Right lobe of liver (tissue), 6 donors: ENCODE measurements around the gene RASAL2. TPM values are rescaled to one million over a fixed set of nuclear protein-coding genes. Genes with fewer than 3 reads are reported as not detected.
A peak's percentile ranks its signal among the peaks of the same experiment; 100 is the strongest.

Experiments used
- ATAC-seq, 4 donors: fragments of 200-7000 bp; cut with Tn5 transposase; one replicate each; pipeline ENCODE4 v1.9.1; 2020; ENCODE audit warnings: mild to moderate bottlenecking in 4 of 4, moderate library complexity in 4 of 4
- DNase-seq, 3 donors: peaks; one replicate each; pipeline ENCODE4 v3.0.0-alpha.2; 2020
- H3K27ac ChIP-seq, 3 donors: fragments of 200-600 bp; one replicate each; pipeline ENCODE4 v1.8.0; 2022
- H3K27me3 ChIP-seq, 2 donors: fragments of 200-600 bp; one replicate each; pipeline ENCODE4 v1.8.0; 2022
- H3K36me3 ChIP-seq, 4 donors: fragments of 200-600 bp; sonication (generic) in 1 of 4; one replicate each; pipeline versions ENCODE4 v1.5.1 to v1.8.0; 2017 to 2022; ENCODE audit warnings: control low read depth in 1 of 4
- H3K4me1 ChIP-seq, 4 donors: fragments of 200-600 bp; sonication (generic) in 1 of 4; one replicate each; pipeline versions ENCODE4 v1.5.1 to v1.8.0; 2017 to 2022; ENCODE audit warnings: control low read depth in 1 of 4
- H3K4me3 ChIP-seq, 3 donors: fragments of 200-600 bp; one replicate each; pipeline ENCODE4 v1.8.0; 2022
- H3K9me3 ChIP-seq, 4 donors: fragments of 200-600 bp; sonication (generic) in 1 of 4; one replicate each; pipeline versions ENCODE4 v1.5.1 to v1.8.0; 2017 to 2022; ENCODE audit warnings: control low read depth in 1 of 4
- POLR2A ChIP-seq: fragments of 450-650 bp; IDR thresholded peaks from one replicate; pipeline ENCODE4 v1.6.1; 2017; ENCODE audit warnings: antibody characterized with exemption, mild to moderate bottlenecking
- WGBS: methylation state at CpG from one replicate; pipeline ENCODE4 v1.1.6; 2018; ENCODE audit warnings: low coverage, low lambda C conversion rate; ENCODE audit not compliant: insufficient coverage; ENCODE audit errors: missing lambda C conversion rate; 5-methylcytosine and 5-hydroxymethylcytosine counted together
- intact Hi-C, 2 donors: fragments of 100-400 bp; cut with DNase I; formaldehyde crosslinking; loops; one replicate each; pipeline versions ENCODE4 v1.11.2 to v1.14.1; 2022
- total RNA-seq, 6 experiments: library from RNA; depleted of rRNA in 2 of 6; stranded (reverse); fragments of >200 nt in 2 of 6; fragmentation: NEBNext Ultra II Directional in 3 of 6; extraction: Animal tissue kit (Norgen Biotek cat#: 25700) in 3 of 6; gene quantifications; one replicate each; pipeline versions ENCODE4 v1.1.0 to v1.2.4, GENCODE V29; 2016 to 2023
- TF ChIP-seq, protein P1 (sequence below), 4 donors: fragments of 200-600 bp in 3 of 4; fragments of 450-650 bp in 1 of 4; IDR thresholded peaks; one replicate each; pipeline versions ENCODE4 v1.5.1 to v1.8.0; 2016 to 2022; ENCODE audit warnings: antibody characterized with exemption in 4 of 4, mild to moderate bottlenecking in 2 of 4
- donor health status: DM: no; HTN: yes; CAD: no.
- donor health status: DM: no; HTN: no; CAD: no.
- donor health status: DM: no; HTN: no; CAD: no.
- donor health status: DM: no; HTN: yes; CAD: no.
- donor health status: DM: no; HTN: yes; CAD: no.

RASAL2 gene
- total RNA-seq, 6 experiments from 2014 or later: 3.6 to 6.0 (median 5.2) TPM

DNA sequence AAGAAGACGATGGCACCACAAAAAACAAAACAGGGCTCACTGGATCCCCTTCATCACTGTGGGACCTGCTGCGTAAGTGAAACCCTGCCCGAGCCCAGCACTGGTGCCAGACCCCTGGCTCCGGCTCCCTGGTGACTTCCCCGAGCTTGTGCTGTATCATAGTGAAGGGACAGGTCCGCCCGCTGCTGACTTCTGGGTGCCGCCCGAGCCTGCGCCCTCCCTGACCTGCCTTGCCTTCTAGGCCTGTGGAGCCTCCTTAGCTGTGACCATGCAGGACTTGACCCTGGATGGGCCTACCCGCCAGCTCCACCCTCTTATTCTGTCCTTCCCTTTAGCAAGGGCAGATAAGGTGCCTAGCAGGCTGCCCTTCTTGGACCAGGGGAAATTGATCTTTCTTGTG lies 426.9 kb downstream of the RASAL2 start:
- Histone ChIP-seq H3K9me3 (no peaks in the 10 kb centered on the region), H3K4me1 (no peaks in the 10 kb centered on the region), H3K27me3 (no peaks in the 10 kb centered on the region), H3K36me3 (no peaks in the 10 kb centered on the region), H3K27ac (no peak overlapping the region), H3K4me3 (no peak overlapping the region)
- WGBS: 80% methylated on average over 1 of the region's 11 CpGs
- TF ChIP-seq POLR2A: no peak
- TF ChIP-seq, protein P1, sequence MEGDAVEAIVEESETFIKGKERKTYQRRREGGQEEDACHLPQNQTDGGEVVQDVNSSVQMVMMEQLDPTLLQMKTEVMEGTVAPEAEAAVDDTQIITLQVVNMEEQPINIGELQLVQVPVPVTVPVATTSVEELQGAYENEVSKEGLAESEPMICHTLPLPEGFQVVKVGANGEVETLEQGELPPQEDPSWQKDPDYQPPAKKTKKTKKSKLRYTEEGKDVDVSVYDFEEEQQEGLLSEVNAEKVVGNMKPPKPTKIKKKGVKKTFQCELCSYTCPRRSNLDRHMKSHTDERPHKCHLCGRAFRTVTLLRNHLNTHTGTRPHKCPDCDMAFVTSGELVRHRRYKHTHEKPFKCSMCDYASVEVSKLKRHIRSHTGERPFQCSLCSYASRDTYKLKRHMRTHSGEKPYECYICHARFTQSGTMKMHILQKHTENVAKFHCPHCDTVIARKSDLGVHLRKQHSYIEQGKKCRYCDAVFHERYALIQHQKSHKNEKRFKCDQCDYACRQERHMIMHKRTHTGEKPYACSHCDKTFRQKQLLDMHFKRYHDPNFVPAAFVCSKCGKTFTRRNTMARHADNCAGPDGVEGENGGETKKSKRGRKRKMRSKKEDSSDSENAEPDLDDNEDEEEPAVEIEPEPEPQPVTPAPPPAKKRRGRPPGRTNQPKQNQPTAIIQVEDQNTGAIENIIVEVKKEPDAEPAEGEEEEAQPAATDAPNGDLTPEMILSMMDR (IDR thresholded peaks at IDR 0.05): no peak
- intact Hi-C loops: no loop called here
- DNase-seq: peak in 1 of 3 donors; percentile 24
- peak in 1 of 4 donors; percentile 29 for ATAC-seq

DNA sequence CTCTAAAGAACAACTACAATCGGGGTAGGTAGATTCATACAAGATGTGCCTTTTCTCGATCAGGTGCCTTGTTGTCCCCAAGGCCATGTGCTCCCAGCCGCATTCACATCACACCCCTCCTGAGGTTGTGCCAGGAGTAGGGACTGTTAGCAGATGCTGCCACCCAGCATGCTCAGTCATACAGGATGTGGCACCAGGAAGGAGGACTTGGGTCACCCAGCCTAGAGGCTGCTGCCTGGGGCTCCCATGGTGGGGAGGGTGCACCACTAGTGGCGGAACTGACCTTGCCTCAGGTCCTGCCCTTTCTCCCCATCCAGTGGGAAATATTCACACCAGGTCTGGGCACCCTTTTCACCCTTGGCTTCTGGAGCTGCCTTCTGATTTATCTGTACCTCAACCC lies 427.3 kb downstream of the RASAL2 start:
- TF ChIP-seq, protein P1 (IDR thresholded peaks at IDR 0.05): no peak
- TF ChIP-seq POLR2A: no peak
- H3K36me3 ChIP-seq: no peaks in the 10 kb centered on the region
- H3K9me3 ChIP-seq: no peaks in the 10 kb centered on the region
- H3K4me1 ChIP-seq: no peaks in the 10 kb centered on the region
- peak in 1 of 4 donors; percentile 40 for ATAC-seq
- H3K27me3 ChIP-seq: no peaks in the 10 kb centered on the region
- no peak overlapping the region for H3K4me3 ChIP-seq
- no peak for DNase-seq
- no peak overlapping the region for H3K27ac ChIP-seq
- intact Hi-C loops: no loop called here
- WGBS: 70% methylated on average over 3 of the region's 4 CpGs

DNA sequence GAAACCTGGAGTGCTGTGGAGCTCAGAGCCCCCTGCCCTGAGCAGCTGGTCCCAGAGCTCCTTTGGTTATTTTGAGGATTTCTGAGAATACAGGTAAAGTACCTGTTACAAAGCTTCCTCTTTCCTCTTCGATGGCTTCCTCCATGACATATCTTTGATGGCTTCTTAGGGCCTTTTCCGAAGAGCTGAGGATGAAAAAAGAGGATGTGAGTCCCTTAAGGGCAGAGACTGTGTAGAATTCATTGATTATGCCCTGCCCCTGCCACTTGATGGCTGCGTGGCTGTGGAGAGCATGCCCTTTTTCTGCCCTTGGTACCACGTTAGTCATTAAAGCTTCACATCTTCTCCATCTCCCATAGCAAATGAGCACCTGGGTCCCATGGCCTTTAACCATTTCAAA lies 433.2 kb downstream of the RASAL2 start:
- Histone ChIP-seq H3K9me3 (no peaks in the 10 kb centered on the region), H3K4me1 (peaks cover 0 to 13% (median 2%) of the 10 kb centered on the region in 4 donors), H3K36me3 (no peaks in the 10 kb centered on the region), H3K27me3 (no peaks in the 10 kb centered on the region), H3K27ac (no peak overlapping the region), H3K4me3 (no peak overlapping the region)
- DNase-seq (peak in 1 of 3 donors; percentile 9), ATAC-seq (no peak)
- WGBS: 74% methylated on average over 3 of the region's 4 CpGs
- TF ChIP-seq, protein P1 (IDR thresholded peaks at IDR 0.05): no peak
- no peak for TF ChIP-seq POLR2A
- intact Hi-C loops: no loop called here

DNA sequence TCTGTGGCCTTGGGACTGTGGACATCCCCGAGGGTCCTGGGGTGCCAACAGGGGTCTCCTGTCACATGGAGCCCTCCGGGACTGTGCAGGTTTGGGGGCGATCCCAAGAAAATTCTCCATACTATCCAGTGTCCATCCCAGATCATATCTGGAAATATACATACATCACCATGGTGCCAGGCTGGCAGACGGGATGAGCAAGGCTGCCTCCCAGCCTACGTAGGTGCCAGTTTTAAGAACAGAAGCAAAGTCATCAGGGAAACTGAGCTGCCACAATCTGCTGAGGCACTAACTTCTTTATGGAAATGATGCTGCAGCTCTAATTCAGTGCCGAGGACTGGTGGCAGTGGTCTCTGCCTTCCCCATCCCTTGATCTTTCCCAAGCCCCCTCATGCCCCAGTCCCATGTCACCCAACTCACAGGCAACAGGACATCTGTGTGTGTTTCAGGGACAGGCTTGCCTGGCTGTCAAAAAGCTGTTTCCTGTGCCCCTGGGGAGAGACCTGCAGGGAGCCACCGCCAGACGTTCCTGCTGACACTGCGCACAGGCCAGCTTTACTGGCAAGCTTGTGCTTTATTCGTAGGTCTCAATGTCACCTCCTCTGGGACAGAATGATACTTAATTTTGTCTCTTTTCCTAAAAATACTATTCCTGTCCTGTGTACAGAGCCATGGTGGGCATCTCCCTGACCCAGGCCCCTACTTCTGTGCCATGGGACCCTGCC lies 434.5 kb downstream of the RASAL2 start:
- H3K9me3 ChIP-seq: no peaks in the 10 kb centered on the region
- H3K4me3 ChIP-seq: no peak overlapping the region
- H3K27me3 ChIP-seq: no peaks in the 10 kb centered on the region
- no peaks in the 10 kb centered on the region for H3K36me3 ChIP-seq
- TF ChIP-seq POLR2A: no peak
- TF ChIP-seq, protein P1 (IDR thresholded peaks at IDR 0.05): no peak
- intact Hi-C loops: no loop called here
- DNase-seq: peak in 1 of 3 donors; percentile 37
- no peak for ATAC-seq
- 72% methylated on average over 4 of the region's 10 CpGs for WGBS
- peaks cover 0 to 13% (median 2%) of the 10 kb centered on the region in 4 donors for H3K4me1 ChIP-seq
- no peak overlapping the region for H3K27ac ChIP-seq
